Coronary artery (tissue), 2 donors: Measurements from ENCODE around the gene HNRNPA3.
"Not testable (repeated sequence)": the region's sequence is repeated elsewhere in the genome, so short reads cannot be mapped to it uniquely, and the experiment has no call there.

ENCODE experiments used
- DNase-seq: peaks from one replicate; pipeline ENCODE4 v3.0.0-alpha.2; 2017; ENCODE audit warnings: low spot score
- H3K27ac ChIP-seq, 2 donors: fragments of 200-600 bp; sonication (generic); one replicate each; pipeline ENCODE4 v1.5.1; 2016 to 2019
- H3K4me3 ChIP-seq: fragments of 200-600 bp; sonication (generic); 2 replicates; pipeline ENCODE4 v1.5.1; 2016; ENCODE audit warnings: mild to moderate bottlenecking, moderate library complexity
- TF ChIP-seq, protein P1 (sequence below): fragments of 200-600 bp; sonication (generic); IDR thresholded peaks from one replicate; pipeline ENCODE4 v1.5.1; 2019; ENCODE audit warnings: antibody characterized with exemption

The HNRNPA3 gene

GRCh38 chr2:177211576-177212105 is 953 bp upstream of the HNRNPA3 start:
- peak overlapping the region; percentile 68 for H3K4me3 ChIP-seq
- DNase-seq: no peak
- TF ChIP-seq, protein P1, sequence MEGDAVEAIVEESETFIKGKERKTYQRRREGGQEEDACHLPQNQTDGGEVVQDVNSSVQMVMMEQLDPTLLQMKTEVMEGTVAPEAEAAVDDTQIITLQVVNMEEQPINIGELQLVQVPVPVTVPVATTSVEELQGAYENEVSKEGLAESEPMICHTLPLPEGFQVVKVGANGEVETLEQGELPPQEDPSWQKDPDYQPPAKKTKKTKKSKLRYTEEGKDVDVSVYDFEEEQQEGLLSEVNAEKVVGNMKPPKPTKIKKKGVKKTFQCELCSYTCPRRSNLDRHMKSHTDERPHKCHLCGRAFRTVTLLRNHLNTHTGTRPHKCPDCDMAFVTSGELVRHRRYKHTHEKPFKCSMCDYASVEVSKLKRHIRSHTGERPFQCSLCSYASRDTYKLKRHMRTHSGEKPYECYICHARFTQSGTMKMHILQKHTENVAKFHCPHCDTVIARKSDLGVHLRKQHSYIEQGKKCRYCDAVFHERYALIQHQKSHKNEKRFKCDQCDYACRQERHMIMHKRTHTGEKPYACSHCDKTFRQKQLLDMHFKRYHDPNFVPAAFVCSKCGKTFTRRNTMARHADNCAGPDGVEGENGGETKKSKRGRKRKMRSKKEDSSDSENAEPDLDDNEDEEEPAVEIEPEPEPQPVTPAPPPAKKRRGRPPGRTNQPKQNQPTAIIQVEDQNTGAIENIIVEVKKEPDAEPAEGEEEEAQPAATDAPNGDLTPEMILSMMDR: no peak
- H3K27ac ChIP-seq: peak overlapping the region; percentile 92 to 98

DNA sequence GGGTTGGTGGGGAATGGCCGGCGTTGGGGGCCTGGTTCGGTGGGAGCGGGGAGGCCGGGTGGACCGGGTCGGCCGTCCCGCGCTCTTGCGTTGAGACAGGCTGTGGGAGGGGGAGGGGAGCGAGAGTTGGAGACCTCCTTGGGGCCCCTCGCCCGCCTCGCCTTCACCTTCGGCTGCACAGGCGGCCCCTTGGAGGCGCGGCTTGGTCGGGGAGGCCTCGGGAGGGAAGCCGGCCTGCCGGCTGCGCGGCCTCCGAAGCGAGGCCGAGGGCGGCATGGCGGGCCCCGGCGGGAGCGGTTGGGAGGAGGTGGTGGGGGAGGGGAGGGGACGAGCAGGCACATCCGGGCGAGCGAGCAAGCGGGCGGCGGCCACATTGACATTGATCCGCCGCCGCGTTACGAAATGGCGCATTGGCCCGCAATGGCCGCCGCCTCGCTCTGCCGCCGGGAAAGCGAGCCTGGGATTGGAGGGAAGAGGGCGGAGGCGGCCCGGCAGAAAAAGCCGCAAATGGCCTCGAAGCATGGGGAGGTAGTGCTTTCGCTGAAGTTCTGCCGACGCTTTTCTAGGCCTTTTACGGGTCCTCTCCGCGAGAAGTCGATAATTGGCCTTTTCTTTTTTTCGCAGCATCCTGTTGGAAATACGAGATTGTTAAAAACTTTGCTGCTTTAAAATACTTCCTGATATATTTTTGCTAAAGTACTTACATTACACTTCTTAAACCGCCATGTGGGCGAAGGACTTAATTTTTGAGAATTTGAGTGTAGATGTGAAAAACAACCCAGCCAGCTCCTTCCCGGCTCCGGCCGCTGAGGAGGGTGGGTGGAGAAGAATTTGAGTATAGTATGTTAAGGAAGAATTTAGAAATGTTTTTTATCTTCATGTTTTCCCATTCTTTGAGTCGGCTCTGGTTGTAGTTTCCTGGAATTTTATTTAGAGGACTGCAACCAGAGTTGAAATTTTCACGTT is 580 bp downstream of the HNRNPA3 start:
- peak overlapping the region; percentile 85 for H3K4me3 ChIP-seq
- TF ChIP-seq, protein P1: no peak
- peak overlapping the region; percentile 96 to 98 for H3K27ac ChIP-seq
- peak; percentile 94 for DNase-seq

GRCh38 chr2:177217247-177217843 is 4.8 kb downstream of the HNRNPA3 start:
- TF ChIP-seq, protein P1: no peak
- no peak for DNase-seq
- no peak overlapping the region for H3K27ac ChIP-seq
- H3K4me3 ChIP-seq: no peak overlapping the region

DNA sequence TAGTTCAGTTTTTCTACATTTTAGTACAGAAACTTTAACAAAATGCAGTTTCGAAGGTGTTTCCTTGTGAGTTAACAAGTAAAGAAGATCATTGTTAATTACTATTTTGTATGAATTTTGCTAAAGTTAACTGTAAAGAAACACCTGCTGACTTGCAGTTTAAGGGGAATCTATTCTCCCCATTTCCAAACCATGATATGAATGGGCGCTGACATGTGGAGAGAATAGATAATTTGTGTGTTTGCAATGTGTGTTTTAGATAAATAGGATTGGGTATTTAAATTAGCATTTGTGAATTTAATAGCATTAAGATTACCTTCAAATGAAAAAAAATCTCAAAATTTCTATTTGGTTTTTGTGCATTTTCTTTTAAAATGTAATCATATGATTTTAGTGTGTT is 7.2 kb downstream of the HNRNPA3 start:
- H3K27ac ChIP-seq, DNase-seq, H3K4me3 ChIP-seq: not testable (repeated sequence)

DNA sequence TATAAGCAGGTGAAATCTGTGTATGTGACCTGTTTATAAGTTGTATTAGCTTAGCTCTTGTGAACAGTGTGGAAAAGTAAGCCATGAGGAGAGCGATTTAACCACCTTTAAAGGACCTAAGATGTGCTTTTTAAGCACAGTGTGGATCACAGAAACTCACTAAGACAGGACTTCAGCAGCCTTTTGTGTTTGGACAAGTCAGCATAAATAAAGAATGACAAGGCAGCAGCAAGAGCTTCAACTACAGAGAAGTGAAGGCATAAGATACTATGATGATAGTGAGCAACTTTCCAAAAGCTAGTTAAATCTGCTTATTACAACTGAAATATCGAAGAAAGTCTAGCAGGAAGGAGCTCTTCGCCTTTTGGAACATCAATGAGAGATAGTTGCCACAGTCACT is 8.9 kb downstream of the HNRNPA3 start:
- H3K4me3 ChIP-seq: no peak overlapping the region
- peak overlapping the region in 1 of 2 donors; percentile 9 for H3K27ac ChIP-seq
- TF ChIP-seq, protein P1: no peak
- no peak for DNase-seq

- no peak for DNase-seq
- Histone ChIP-seq H3K4me3 (no peak overlapping the region), H3K27ac (peak overlapping the region in 1 of 2 donors; percentile 9)
- TF ChIP-seq, protein P1: no peak
Observed at GRCh38 chr2:177221970-177222369, 9.4 kb downstream of the HNRNPA3 start.

DNA sequence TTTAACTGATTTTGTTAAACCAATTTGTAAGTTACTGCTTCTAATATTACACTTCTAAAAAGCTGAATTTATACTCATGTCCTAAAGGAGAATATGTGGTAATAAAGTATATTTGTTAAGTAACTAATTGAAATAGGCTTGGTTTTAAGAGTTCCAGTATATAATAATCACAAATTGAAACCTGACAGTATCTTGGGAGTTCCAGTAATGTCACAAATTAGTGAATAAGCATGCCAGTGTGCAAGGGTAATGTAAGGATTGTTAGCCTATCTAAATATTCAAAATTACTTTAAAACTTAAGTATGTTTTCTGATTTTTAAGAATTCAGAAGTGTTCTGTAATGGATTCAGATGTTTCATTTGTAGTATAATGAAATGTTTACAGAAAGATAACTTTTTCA is 10.8 kb downstream of the HNRNPA3 start:
- DNase-seq, H3K27ac ChIP-seq, H3K4me3 ChIP-seq: not testable (repeated sequence)

GRCh38 chr2:177225965-177226360 is 13.4 kb downstream of the HNRNPA3 start:
- Histone ChIP-seq H3K27ac (no peak overlapping the region), H3K4me3 (no peak overlapping the region)
- DNase-seq: no peak
- TF ChIP-seq, protein P1: no peak
